ENCODE data around the gene JAK1. TPM values are rescaled to one million over a fixed set of nuclear protein-coding genes. Genes with fewer than 3 reads are reported as not detected.

The JAK1 gene
- total and polyA plus RNA-seq, 10 of the 15 experiments (the other 5 are each of a cell fraction or from before 2014, with no cell fraction given), result 9.6 to 45.5 (median 35.7) TPM

- TF ChIP-seq, protein P1, sequence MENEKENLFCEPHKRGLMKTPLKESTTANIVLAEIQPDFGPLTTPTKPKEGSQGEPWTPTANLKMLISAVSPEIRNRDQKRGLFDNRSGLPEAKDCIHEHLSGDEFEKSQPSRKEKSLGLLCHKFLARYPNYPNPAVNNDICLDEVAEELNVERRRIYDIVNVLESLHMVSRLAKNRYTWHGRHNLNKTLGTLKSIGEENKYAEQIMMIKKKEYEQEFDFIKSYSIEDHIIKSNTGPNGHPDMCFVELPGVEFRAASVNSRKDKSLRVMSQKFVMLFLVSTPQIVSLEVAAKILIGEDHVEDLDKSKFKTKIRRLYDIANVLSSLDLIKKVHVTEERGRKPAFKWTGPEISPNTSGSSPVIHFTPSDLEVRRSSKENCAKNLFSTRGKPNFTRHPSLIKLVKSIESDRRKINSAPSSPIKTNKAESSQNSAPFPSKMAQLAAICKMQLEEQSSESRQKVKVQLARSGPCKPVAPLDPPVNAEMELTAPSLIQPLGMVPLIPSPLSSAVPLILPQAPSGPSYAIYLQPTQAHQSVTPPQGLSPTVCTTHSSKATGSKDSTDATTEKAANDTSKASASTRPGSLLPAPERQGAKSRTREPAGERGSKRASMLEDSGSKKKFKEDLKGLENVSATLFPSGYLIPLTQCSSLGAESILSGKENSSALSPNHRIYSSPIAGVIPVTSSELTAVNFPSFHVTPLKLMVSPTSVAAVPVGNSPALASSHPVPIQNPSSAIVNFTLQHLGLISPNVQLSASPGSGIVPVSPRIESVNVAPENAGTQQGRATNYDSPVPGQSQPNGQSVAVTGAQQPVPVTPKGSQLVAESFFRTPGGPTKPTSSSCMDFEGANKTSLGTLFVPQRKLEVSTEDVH (IDR thresholded peaks at IDR 0.05; ENCODE audit: low read depth, partially characterized antibody), result no peak
- no peak for TF ChIP-seq DPF2 (IDR thresholded peaks at IDR 0.05)
- no peak for TF ChIP-seq IRF4 (IDR thresholded peaks at IDR 0.05; ENCODE audit: low read depth, low read length)
These were observed 91.7 kb downstream of the JAK1 start (continued) for GRCh38 chr1:64874666-64875065.

GRCh38 chr1:64873576-64873975 is 92.8 kb downstream of the JAK1 start:
- POLR2A ChIA-PET, result no interaction called here
- no peak for TF ChIP-seq KLF5 (IDR thresholded peaks at IDR 0.05; ENCODE audit: partially characterized antibody)
- no peak for TF ChIP-seq TARDBP (IDR thresholded peaks at IDR 0.05; ENCODE audit: borderline replicate concordance)
- TF ChIP-seq, protein P2, sequence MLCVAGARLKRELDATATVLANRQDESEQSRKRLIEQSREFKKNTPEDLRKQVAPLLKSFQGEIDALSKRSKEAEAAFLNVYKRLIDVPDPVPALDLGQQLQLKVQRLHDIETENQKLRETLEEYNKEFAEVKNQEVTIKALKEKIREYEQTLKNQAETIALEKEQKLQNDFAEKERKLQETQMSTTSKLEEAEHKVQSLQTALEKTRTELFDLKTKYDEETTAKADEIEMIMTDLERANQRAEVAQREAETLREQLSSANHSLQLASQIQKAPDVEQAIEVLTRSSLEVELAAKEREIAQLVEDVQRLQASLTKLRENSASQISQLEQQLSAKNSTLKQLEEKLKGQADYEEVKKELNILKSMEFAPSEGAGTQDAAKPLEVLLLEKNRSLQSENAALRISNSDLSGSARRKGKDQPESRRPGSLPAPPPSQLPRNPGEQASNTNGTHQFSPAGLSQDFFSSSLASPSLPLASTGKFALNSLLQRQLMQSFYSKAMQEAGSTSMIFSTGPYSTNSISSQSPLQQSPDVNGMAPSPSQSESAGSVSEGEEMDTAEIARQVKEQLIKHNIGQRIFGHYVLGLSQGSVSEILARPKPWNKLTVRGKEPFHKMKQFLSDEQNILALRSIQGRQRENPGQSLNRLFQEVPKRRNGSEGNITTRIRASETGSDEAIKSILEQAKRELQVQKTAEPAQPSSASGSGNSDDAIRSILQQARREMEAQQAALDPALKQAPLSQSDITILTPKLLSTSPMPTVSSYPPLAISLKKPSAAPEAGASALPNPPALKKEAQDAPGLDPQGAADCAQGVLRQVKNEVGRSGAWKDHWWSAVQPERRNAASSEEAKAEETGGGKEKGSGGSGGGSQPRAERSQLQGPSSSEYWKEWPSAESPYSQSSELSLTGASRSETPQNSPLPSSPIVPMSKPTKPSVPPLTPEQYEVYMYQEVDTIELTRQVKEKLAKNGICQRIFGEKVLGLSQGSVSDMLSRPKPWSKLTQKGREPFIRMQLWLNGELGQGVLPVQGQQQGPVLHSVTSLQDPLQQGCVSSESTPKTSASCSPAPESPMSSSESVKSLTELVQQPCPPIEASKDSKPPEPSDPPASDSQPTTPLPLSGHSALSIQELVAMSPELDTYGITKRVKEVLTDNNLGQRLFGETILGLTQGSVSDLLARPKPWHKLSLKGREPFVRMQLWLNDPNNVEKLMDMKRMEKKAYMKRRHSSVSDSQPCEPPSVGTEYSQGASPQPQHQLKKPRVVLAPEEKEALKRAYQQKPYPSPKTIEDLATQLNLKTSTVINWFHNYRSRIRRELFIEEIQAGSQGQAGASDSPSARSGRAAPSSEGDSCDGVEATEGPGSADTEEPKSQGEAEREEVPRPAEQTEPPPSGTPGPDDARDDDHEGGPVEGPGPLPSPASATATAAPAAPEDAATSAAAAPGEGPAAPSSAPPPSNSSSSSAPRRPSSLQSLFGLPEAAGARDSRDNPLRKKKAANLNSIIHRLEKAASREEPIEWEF (IDR thresholded peaks at IDR 0.05; ENCODE audit: insufficient replicate concordance, low read depth, low read length), result no peak
- TF ChIP-seq PBX3 (IDR thresholded peaks at IDR 0.05; ENCODE audit: insufficient replicate concordance, low read depth, low read length), result no peak
- TF ChIP-seq, protein P1 (IDR thresholded peaks at IDR 0.05; ENCODE audit: low read depth, partially characterized antibody), result no peak
- TF ChIP-seq ZSCAN29 (IDR thresholded peaks at IDR 0.05), result no peak
- no peak for TF ChIP-seq EED (IDR thresholded peaks at IDR 0.05; ENCODE audit: low read depth)
- no peak for TF ChIP-seq CBX3 (IDR thresholded peaks at IDR 0.05; ENCODE audit: borderline replicate concordance, low read depth)

More at GRCh38 chr1:64873576-64873975, 92.8 kb downstream of the JAK1 start:
- intact Hi-C loops (cut with micrococcal nuclease; ENCODE audit: unreplicated experiment), result no loop called here
- Histone ChIP-seq H3K27ac (ENCODE audit: control insufficient read depth, insufficient read depth) (no peak overlapping the region), H3K79me2 (ENCODE audit: control insufficient read depth, insufficient read depth, low read length) (no peaks in the 10 kb centered on the region), H3K9ac (ENCODE audit: control insufficient read depth, insufficient read depth, low read length) (no peak overlapping the region), H3K4me2 (ENCODE audit: control insufficient read depth, insufficient read depth) (no peak overlapping the region), H3K36me3 (ENCODE audit: control insufficient read depth in 2 of 2, insufficient read depth in 2 of 2, low read length in 1 of 2) (peaks cover 11 to 18% of the 10 kb centered on the region in 2 experiments), H3K9me3 (replicated peaks; ENCODE audit: control insufficient read depth, insufficient read depth, low read length) (no peaks in the 10 kb centered on the region), H3K4me1 (ENCODE audit: control insufficient read depth, insufficient read depth, low read length) (no peaks in the 10 kb centered on the region), H3K4me3 (no peak overlapping the region), H2AFZ (ENCODE audit: control insufficient read depth, low read depth, low read length) (no peak overlapping the region), H4K20me1 (ENCODE audit: control insufficient read depth, insufficient read depth) (no peaks in the 10 kb centered on the region), H3K27me3 (replicated peaks in 1 of 2; ENCODE audit: control insufficient read depth in 2 of 2, insufficient read depth in 2 of 2, low read length in 1 of 2) (no peaks in the 10 kb centered on the region)
- BruUV-seq (replicated peaks), result no TSS peak
- FAIRE-seq (no peak), DNase-seq (ENCODE audit: low read depth, low spot score) (no peak), ATAC-seq (no peak)
- WGBS (ENCODE audit: insufficient coverage, insufficient replicate concordance, low lambda C conversion rate, missing lambda C conversion rate), result 94% methylated on average over 9 of the region's 9 CpGs
- in situ Hi-C loops (cut with MboI), result no loop called here
- CTCF ChIA-PET, result interaction anchor here (1.3 to 1.6 kb wide), 2 partner anchors 9 to 30 kb away, joined by 3 to 4 read pairs; no protein-coding TSS in a partner anchor
- SMC1A ChIA-PET (ENCODE audit: uncharacterized antibody, unreplicated experiment), result interaction anchor here (0.9 kb wide), 1 partner anchor 89 kb away, joined by 3 read pairs; no protein-coding TSS in a partner anchor
- RAD21 ChIA-PET (ENCODE audit: unreplicated experiment), result interaction anchor here (1.1 kb wide), 1 partner anchor 1572 kb away, joined by 3 read pairs; no protein-coding TSS in a partner anchor
